ENCODE data around the gene SEMA4F. TPM values are rescaled to one million over a fixed set of nuclear protein-coding genes. Genes with fewer than 3 reads are reported as not detected.

SEMA4F gene
- total RNA-seq, 2 experiments from 2014 or later = 6.8 to 7.3 TPM

DNA sequence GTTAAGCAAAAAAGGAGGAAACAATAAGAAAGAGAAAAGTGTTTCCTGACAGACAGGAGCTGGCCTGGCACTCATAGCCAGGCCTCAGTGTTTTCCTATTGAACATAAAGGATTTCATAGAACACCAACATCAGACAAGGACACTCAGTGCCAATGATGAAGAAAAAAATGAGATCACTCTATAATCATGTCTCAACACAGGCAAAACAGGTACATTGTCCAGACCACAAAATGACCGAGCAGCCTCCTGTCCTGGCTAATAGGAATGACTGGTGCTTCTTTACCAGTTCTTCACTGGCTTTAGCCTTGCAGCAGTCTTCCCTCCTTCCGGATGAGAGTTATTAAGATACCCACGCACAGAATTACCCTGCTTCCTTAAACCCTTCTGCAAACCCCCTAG lies 35.6 kb downstream of the SEMA4F start:
- intact Hi-C loops (cut with DNase I, micrococcal nuclease) = loop anchor here (1.0 to 10.0 kb wide), 4 partner anchors 187 to 935 kb away; no protein-coding TSS in a partner anchor

DNA sequence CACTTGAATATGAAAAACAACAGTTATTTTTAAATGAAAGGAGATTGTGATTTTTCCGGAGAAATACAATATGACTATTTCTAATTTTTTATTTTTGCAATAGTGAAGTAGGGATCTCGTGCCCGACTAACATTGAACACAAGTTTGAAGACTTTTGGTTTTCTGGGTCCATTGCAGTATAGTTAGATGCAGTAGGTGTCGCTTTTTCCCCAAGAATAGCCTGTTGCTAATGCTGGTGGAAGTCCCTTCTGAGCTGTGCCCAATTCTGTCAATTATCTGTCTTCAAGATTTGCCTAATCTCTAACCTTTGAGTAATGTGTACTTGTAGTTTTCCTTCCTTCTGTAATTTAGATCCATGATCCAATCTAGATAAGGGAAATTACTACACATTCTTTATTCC lies 36.5 kb downstream of the SEMA4F start:
- H3K36me3 ChIP-seq (ENCODE audit: insufficient read depth, low read length) = no peaks in the 10 kb centered on the region
- intact Hi-C loops (cut with DNase I, micrococcal nuclease) = loop anchor here (1.0 to 10.0 kb wide), 4 partner anchors 186 to 934 kb away; no protein-coding TSS in a partner anchor
- no peak overlapping the region for H3K4me3 ChIP-seq (ENCODE audit: low read length)
- Mint-ChIP-seq H3K36me3 (ENCODE audit: low read depth) (no peaks in the 10 kb centered on the region), H3K4me1 (ENCODE audit: low read depth) (no peaks in the 10 kb centered on the region), H3K9me3 (no peaks in the 10 kb centered on the region), H3K27ac (no peak overlapping the region), H3K4me3 (no peak overlapping the region), H3K27me3 (no peaks in the 10 kb centered on the region)
- DNase-seq = peak in 5 of 14 experiments; percentile 3 to 62 (median 46)
- peak; percentile 66 for ATAC-seq (ENCODE audit: poor library complexity)
- no peaks in the 10 kb centered on the region for H3K27me3 ChIP-seq (ENCODE audit: control insufficient read depth in 1 of 2, insufficient read depth in 2 of 2, low read length in 2 of 2)
- POLR2A ChIA-PET = interaction anchor here (0.8 to 1.3 kb wide), 3 partner anchors 19 to 722 kb away, joined by 3 read pairs; no protein-coding TSS in a partner anchor
- no peaks in the 10 kb centered on the region for H3K9me3 ChIP-seq (ENCODE audit: control insufficient read depth in 1 of 2, insufficient read depth in 1 of 2, low read length in 2 of 2)
- CTCF ChIA-PET = interaction anchor here (1.0 to 1.3 kb wide), 2 partner anchors 11 to 185 kb away, joined by 5 to 13 read pairs; no protein-coding TSS in a partner anchor
- H3K27ac ChIP-seq (ENCODE audit: low read depth in 1 of 2, low read length in 2 of 2) = no peak overlapping the region
- H3K4me1 ChIP-seq (ENCODE audit: insufficient read depth, low read length) = no peaks in the 10 kb centered on the region
- peak; percentile 45 for TF ChIP-seq CTCF (IDR thresholded peaks at IDR 0.05)

More for the DNA sequence above, 35.6 kb downstream of the SEMA4F start:
- DNase-seq (no peak), ATAC-seq (ENCODE audit: poor library complexity) (no peak)
- Histone ChIP-seq H3K9me3 (ENCODE audit: control insufficient read depth in 1 of 2, insufficient read depth in 1 of 2, low read length in 2 of 2) (no peaks in the 10 kb centered on the region), H3K36me3 (ENCODE audit: insufficient read depth, low read length) (no peaks in the 10 kb centered on the region), H3K4me3 (ENCODE audit: low read length) (no peak overlapping the region), H3K4me1 (ENCODE audit: insufficient read depth, low read length) (no peaks in the 10 kb centered on the region), H3K27me3 (ENCODE audit: control insufficient read depth in 1 of 2, insufficient read depth in 2 of 2, low read length in 2 of 2) (no peaks in the 10 kb centered on the region), H3K27ac (ENCODE audit: low read depth in 1 of 2, low read length in 2 of 2) (no peak overlapping the region)
- no peak for TF ChIP-seq CTCF (IDR thresholded peaks at IDR 0.05)
- ChIA-PET POLR2A (no interaction called here), CTCF (no interaction called here)
- no peak overlapping the region for H3K27ac Mint-ChIP-seq
- no peaks in the 10 kb centered on the region for H3K27me3 Mint-ChIP-seq
- H3K4me1 Mint-ChIP-seq (ENCODE audit: low read depth) = no peaks in the 10 kb centered on the region
- H3K4me3 Mint-ChIP-seq = no peak overlapping the region
- no peaks in the 10 kb centered on the region for H3K9me3 Mint-ChIP-seq
- H3K36me3 Mint-ChIP-seq (ENCODE audit: low read depth) = no peaks in the 10 kb centered on the region

- Mint-ChIP-seq H3K4me1 (ENCODE audit: low read depth) (no peaks in the 10 kb centered on the region), H3K9me3 (no peaks in the 10 kb centered on the region), H3K27ac (no peak overlapping the region), H3K4me3 (no peak overlapping the region), H3K36me3 (ENCODE audit: low read depth) (peaks cover 2% of the 10 kb centered on the region), H3K27me3 (no peaks in the 10 kb centered on the region)
- H3K36me3 ChIP-seq (ENCODE audit: insufficient read depth, low read length) = no peaks in the 10 kb centered on the region
- H3K27ac ChIP-seq (ENCODE audit: low read depth in 1 of 2, low read length in 2 of 2) = no peak overlapping the region
- CTCF ChIA-PET = interaction anchor here (1.3 kb wide), 1 partner anchor 10 kb away, joined by 5 read pairs; no protein-coding TSS in a partner anchor
- ATAC-seq (ENCODE audit: poor library complexity) (no peak), DNase-seq (no peak)
- POLR2A ChIA-PET = interaction anchor here (1.3 kb wide), 1 partner anchor 143 kb away, joined by 3 read pairs; no protein-coding TSS in a partner anchor
- TF ChIP-seq CTCF (IDR thresholded peaks at IDR 0.05) = no peak
- intact Hi-C loops (cut with DNase I, micrococcal nuclease) = loop anchor here (5.0 to 10.0 kb wide), 3 partner anchors 710 to 933 kb away; no protein-coding TSS in a partner anchor
- no peak overlapping the region for H3K4me3 ChIP-seq (ENCODE audit: low read length)
- H3K9me3 ChIP-seq (ENCODE audit: control insufficient read depth in 1 of 2, insufficient read depth in 1 of 2, low read length in 2 of 2) = no peaks in the 10 kb centered on the region
- H3K27me3 ChIP-seq (ENCODE audit: control insufficient read depth in 1 of 2, insufficient read depth in 2 of 2, low read length in 2 of 2) = no peaks in the 10 kb centered on the region
- H3K4me1 ChIP-seq (ENCODE audit: insufficient read depth, low read length) = no peaks in the 10 kb centered on the region
Measured at GRCh38 chr2:74691929-74692328, 37.9 kb downstream of the SEMA4F start.

Data from CD4-positive, alpha-beta T cell (primary cell).